HepG2 (cell line): Measurements from ENCODE around the gene NUBP2. TPM values are rescaled to one million over a fixed set of nuclear protein-coding genes. Genes with fewer than 3 reads are reported as not detected.
A peak's percentile ranks its signal among the peaks of the same experiment; 100 is the strongest.

Experiments used
- CEBPB ChIP-seq: IDR thresholded peaks from 2 replicates; pipeline ENCODE4 v1.6.1; 2011; ENCODE audit warnings: low read depth, low read length, improper control_type of control experiment, borderline replicate concordance
- ELF1 ChIP-seq: sonication (generic); formaldehyde crosslinking; IDR thresholded peaks from 2 replicates; pipeline ENCODE4 v1.4.0; 2020; ENCODE audit warnings: missing genetic modification reagents
- FOXA3 ChIP-seq: IDR thresholded peaks from 2 replicates; pipeline ENCODE4 v1.6.1; 2016; ENCODE audit warnings: missing genetic modification reagents, missing compliant biosample characterization
- FOXM1 ChIP-seq: sonication (generic); formaldehyde crosslinking; IDR thresholded peaks from 2 replicates; pipeline ENCODE4 v1.5.0; 2020; ENCODE audit warnings: missing genetic modification reagents
- RXRA ChIP-seq: sonication (generic); formaldehyde crosslinking; IDR thresholded peaks from 2 replicates; pipeline ENCODE4 v1.5.1; 2020; ENCODE audit warnings: missing genetic modification reagents
- SMAD1 ChIP-seq: sonication (generic); formaldehyde crosslinking; IDR thresholded peaks from 2 replicates; pipeline ENCODE4 v1.4.0; 2020; ENCODE audit warnings: missing genetic modification reagents, low read depth, mild to moderate bottlenecking, borderline replicate concordance
- ZFP37 ChIP-seq: sonication (generic); formaldehyde crosslinking; IDR thresholded peaks from 2 replicates; pipeline ENCODE4 v1.4.0; 2020; ENCODE audit warnings: missing genetic modification reagents, borderline replicate concordance
- ZIK1 ChIP-seq: sonication (generic); formaldehyde crosslinking; IDR thresholded peaks from 2 replicates; pipeline ENCODE4 v1.5.0; 2020; ENCODE audit warnings: mild to moderate bottlenecking, low read depth, missing genetic modification reagents, borderline replicate concordance
- ZMYM2 ChIP-seq: sonication (generic); formaldehyde crosslinking; IDR thresholded peaks from 2 replicates; pipeline ENCODE4 v1.8.0; 2022; ENCODE audit warnings: mild to moderate bottlenecking, missing genetic modification reagents
- ZNF143 ChIP-seq: sonication (generic); formaldehyde crosslinking; IDR thresholded peaks from 2 replicates; pipeline ENCODE4 v1.4.0; 2020; ENCODE audit warnings: missing genetic modification reagents
- ZNF616 ChIP-seq: sonication (generic); formaldehyde crosslinking; IDR thresholded peaks from 2 replicates; pipeline ENCODE4 v1.5.0; 2020; ENCODE audit warnings: low read depth, mild to moderate bottlenecking, missing genetic modification reagents
- ZNF660 ChIP-seq: sonication (generic); formaldehyde crosslinking; IDR thresholded peaks from 2 replicates; pipeline ENCODE4 v1.5.1; 2020; ENCODE audit warnings: mild to moderate bottlenecking, low read depth, missing genetic modification reagents, borderline replicate concordance
- ZNF713 ChIP-seq: sonication (generic); formaldehyde crosslinking; IDR thresholded peaks from 2 replicates; pipeline ENCODE4 v1.4.0; 2020; ENCODE audit warnings: mild to moderate bottlenecking, missing genetic modification reagents
- ZNF724P ChIP-seq: sonication (generic); formaldehyde crosslinking; IDR thresholded peaks from 2 replicates; pipeline ENCODE4 v1.8.0; 2022; ENCODE audit warnings: missing genetic modification reagents, borderline replicate concordance
- ZNF790 ChIP-seq: sonication (generic); formaldehyde crosslinking; IDR thresholded peaks from 2 replicates; pipeline ENCODE4 v1.8.0; 2022; ENCODE audit warnings: missing genetic modification reagents, mild to moderate bottlenecking, borderline replicate concordance
- polyA plus RNA-seq, 8 experiments: library from polyadenylated mRNA; depleted of rRNA in 3 of 8; stranded (reverse) in 7 of 8; unstranded in 1 of 8; fragments of >200 nt; fragmentation: Illumina TruSeq in 4 of 8; extraction: Trizol in 4 of 8; gene quantifications; 2 replicates each; pipeline versions ENCODE4 v1.2.1 to v1.2.3, GENCODE V29; 2011 to 2016; ENCODE audit warnings: low read depth in 4 of 8, missing spikeins in 1 of 8, mixed read lengths in 1 of 8; ENCODE audit not compliant: insufficient read depth in 1 of 8
- total RNA-seq, 5 experiments: library from RNA; depleted of rRNA; stranded (reverse); fragments of >200 nt; fragmentation: Illumina TruSeq; extraction: Trizol; gene quantifications; 2 replicates each; pipeline ENCODE4 v1.2.3, GENCODE V29; 2016; ENCODE audit warnings: low read depth in 1 of 5
- TF ChIP-seq, protein P1 (sequence below): sonication (generic); formaldehyde crosslinking; IDR thresholded peaks from 2 replicates; pipeline ENCODE4 v1.4.0; 2020; ENCODE audit warnings: mild to moderate bottlenecking, missing genetic modification reagents
- TF ChIP-seq, protein P2 (sequence below): IDR thresholded peaks from 2 replicates; pipeline ENCODE4 v1.6.1; 2016; ENCODE audit warnings: mild to moderate bottlenecking
- TF ChIP-seq, protein P3 (sequence below): sonication (generic); formaldehyde crosslinking; IDR thresholded peaks from 2 replicates; pipeline ENCODE4 v1.4.0; 2020; ENCODE audit warnings: missing genetic modification reagents, borderline replicate concordance
- TF ChIP-seq, protein P4 (sequence below): sonication (generic); formaldehyde crosslinking; IDR thresholded peaks from 2 replicates; pipeline ENCODE4 v1.8.1; 2023; ENCODE audit warnings: mild to moderate bottlenecking, missing genetic modification reagents
- TF ChIP-seq, protein P5 (sequence below): sonication (generic); formaldehyde crosslinking; IDR thresholded peaks from 2 replicates; pipeline ENCODE4 v1.5.0; 2020; ENCODE audit warnings: missing genetic modification reagents, mild to moderate bottlenecking, borderline replicate concordance

NUBP2 gene
- total and polyA plus RNA-seq, 2 of the 13 experiments (the other 11 are each of a cell fraction or from before 2014, with no cell fraction given): 25.7 to 61.5 TPM

DNA sequence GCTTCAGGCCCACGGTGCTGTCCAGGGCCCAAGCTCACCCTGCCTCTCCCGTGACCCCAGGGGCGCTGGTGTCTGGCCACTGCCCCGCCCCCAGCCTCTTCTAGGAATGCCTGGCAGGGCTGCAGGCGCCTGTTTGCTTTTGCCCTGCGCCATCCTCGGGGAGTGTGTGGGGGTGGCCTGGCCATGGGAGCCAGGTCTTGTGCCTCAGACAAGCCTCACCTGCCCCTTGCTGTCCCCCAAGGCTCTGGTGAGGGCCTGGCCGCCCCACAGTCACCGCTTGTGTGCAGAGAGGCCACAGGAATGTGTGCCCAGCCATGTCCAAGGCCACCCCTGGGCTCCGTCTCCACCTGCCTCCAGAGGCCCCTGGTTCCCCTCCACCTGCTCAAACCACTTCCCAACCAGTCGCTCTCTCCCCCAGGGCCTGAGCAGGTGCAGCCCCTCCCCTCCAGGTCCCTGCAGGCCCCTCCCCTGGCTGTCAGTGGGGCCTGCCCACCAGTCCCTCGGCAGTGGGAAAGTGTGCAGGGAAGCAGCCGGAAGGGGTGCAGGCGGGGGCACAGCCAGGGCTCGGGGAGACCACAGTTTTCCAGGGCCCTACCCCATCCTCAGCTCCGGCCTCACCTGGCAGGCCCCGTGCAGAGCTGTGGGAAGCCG is 11.6 kb downstream of the NUBP2 start (continued):
- TF ChIP-seq, protein P1, sequence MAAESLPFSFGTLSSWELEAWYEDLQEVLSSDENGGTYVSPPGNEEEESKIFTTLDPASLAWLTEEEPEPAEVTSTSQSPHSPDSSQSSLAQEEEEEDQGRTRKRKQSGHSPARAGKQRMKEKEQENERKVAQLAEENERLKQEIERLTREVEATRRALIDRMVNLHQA (CRISPR knock-in tag): no peak
- TF ChIP-seq FOXM1 (CRISPR knock-in tag) (no peak), FOXA3 (CRISPR knock-in tag) (no peak; the same call in none of the 2 replicates), ZFP37 (CRISPR knock-in tag) (0 out of 2 replicates have a peak, but pooled peaks have one; percentile 53), ZMYM2 (CRISPR knock-in tag) (no peak), ZNF616 (CRISPR knock-in tag) (no peak), ZNF713 (CRISPR knock-in tag) (no peak), SMAD1 (CRISPR knock-in tag) (no peak), ZIK1 (CRISPR knock-in tag) (no peak), ZNF143 (no peak), RXRA (CRISPR knock-in tag) (peak; percentile 89), ZNF790 (peak; percentile 40; the same call in 1 of the 2 replicates), ZNF660 (CRISPR knock-in tag) (no peak), ELF1 (CRISPR knock-in tag) (no peak; the same call in 1 of the 2 replicates), ZNF724P (CRISPR knock-in tag) (peak; percentile 26; the same call in 1 of the 2 replicates), CEBPB (no peak)
- TF ChIP-seq, protein P2, sequence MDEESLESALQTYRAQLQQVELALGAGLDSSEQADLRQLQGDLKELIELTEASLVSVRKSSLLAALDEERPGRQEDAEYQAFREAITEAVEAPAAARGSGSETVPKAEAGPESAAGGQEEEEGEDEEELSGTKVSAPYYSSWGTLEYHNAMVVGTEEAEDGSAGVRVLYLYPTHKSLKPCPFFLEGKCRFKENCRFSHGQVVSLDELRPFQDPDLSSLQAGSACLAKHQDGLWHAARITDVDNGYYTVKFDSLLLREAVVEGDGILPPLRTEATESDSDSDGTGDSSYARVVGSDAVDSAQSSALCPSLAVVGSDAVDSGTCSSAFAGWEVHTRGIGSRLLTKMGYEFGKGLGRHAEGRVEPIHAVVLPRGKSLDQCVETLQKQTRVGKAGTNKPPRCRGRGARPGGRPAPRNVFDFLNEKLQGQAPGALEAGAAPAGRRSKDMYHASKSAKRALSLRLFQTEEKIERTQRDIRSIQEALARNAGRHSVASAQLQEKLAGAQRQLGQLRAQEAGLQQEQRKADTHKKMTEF (CRISPR knock-in tag): peak; percentile 66; the same call in 1 of the 2 replicates
- TF ChIP-seq, protein P3, sequence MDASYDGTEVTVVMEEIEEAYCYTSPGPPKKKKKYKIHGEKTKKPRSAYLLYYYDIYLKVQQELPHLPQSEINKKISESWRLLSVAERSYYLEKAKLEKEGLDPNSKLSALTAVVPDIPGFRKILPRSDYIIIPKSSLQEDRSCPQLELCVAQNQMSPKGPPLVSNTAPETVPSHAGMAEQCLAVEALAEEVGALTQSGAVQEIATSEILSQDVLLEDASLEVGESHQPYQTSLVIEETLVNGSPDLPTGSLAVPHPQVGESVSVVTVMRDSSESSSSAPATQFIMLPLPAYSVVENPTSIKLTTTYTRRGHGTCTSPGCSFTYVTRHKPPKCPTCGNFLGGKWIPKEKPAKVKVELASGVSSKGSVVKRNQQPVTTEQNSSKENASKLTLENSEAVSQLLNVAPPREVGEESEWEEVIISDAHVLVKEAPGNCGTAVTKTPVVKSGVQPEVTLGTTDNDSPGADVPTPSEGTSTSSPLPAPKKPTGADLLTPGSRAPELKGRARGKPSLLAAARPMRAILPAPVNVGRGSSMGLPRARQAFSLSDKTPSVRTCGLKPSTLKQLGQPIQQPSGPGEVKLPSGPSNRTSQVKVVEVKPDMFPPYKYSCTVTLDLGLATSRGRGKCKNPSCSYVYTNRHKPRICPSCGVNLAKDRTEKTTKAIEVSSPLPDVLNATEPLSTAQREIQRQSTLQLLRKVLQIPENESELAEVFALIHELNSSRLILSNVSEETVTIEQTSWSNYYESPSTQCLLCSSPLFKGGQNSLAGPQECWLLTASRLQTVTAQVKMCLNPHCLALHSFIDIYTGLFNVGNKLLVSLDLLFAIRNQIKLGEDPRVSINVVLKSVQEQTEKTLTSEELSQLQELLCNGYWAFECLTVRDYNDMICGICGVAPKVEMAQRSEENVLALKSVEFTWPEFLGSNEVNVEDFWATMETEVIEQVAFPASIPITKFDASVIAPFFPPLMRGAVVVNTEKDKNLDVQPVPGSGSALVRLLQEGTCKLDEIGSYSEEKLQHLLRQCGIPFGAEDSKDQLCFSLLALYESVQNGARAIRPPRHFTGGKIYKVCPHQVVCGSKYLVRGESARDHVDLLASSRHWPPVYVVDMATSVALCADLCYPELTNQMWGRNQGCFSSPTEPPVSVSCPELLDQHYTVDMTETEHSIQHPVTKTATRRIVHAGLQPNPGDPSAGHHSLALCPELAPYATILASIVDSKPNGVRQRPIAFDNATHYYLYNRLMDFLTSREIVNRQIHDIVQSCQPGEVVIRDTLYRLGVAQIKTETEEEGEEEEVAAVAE: 0 out of 2 replicates have a peak, but pooled peaks have one; percentile 31
- TF ChIP-seq, protein P4, sequence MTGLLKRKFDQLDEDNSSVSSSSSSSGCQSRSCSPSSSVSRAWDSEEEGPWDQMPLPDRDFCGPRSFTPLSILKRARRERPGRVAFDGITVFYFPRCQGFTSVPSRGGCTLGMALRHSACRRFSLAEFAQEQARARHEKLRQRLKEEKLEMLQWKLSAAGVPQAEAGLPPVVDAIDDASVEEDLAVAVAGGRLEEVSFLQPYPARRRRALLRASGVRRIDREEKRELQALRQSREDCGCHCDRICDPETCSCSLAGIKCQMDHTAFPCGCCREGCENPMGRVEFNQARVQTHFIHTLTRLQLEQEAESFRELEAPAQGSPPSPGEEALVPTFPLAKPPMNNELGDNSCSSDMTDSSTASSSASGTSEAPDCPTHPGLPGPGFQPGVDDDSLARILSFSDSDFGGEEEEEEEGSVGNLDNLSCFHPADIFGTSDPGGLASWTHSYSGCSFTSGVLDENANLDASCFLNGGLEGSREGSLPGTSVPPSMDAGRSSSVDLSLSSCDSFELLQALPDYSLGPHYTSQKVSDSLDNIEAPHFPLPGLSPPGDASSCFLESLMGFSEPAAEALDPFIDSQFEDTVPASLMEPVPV (CRISPR knock-in tag): no peak
- TF ChIP-seq, protein P5, sequence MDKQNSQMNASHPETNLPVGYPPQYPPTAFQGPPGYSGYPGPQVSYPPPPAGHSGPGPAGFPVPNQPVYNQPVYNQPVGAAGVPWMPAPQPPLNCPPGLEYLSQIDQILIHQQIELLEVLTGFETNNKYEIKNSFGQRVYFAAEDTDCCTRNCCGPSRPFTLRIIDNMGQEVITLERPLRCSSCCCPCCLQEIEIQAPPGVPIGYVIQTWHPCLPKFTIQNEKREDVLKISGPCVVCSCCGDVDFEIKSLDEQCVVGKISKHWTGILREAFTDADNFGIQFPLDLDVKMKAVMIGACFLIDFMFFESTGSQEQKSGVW (CRISPR knock-in tag): no peak
